Glomerular endothelial cell (primary cell): ENCODE data around the gene DBI. TPM values are rescaled to one million over a fixed set of nuclear protein-coding genes. Genes with fewer than 3 reads are reported as not detected.

ENCODE experiments used
- total RNA-seq: library from RNA; depleted of rRNA; stranded (reverse); fragments of >200 nt; gene quantifications from 2 replicates; pipeline ENCODE4 v1.2.3, GENCODE V29; 2015

DBI gene
- total RNA-seq, 1 donor from 2014 or later: 162 TPM

Other genes with a start within 250 kb of the DBI start
- gene C1QL2, start 208.2 kb upstream of the DBI start, total RNA-seq: not detected in 2 replicates
- 17.4 and 23.8 TPM in 2 replicates for gene STEAP3, start 143.1 kb upstream of the DBI start, total RNA-seq
- 7.1 and 13.4 TPM in 2 replicates for gene C2orf76, start 143 bp upstream of the DBI start, total RNA-seq
- gene TMEM37, start 64.9 kb downstream of the DBI start, total RNA-seq: 2.2 and 5.5 TPM in 2 replicates
- not detected in 2 replicates for gene SCTR, start 157.5 kb downstream of the DBI start, total RNA-seq
- gene CFAP221, start 177.5 kb downstream of the DBI start, total RNA-seq: 1.1 and 3.1 TPM in 2 replicates